HG02970 (cell line): ENCODE measurements around the gene INTS11.

Source experiments
- ATAC-seq: cut with Tn5 transposase; IDR thresholded peaks from one replicate; pipeline ENCODE4 v1.9.1; 2021; ENCODE audit warnings: mild to moderate bottlenecking, moderate library complexity, moderate number of reproducible peaks; ENCODE audit not compliant: unreplicated experiment, low FRiP score

The INTS11 gene

GRCh38 chr1:1314678-1315335 is 9.7 kb downstream of the INTS11 start:
- ATAC-seq, result no peak

- ATAC-seq, result no peak
These were observed 10.2 kb downstream of the INTS11 start for GRCh38 chr1:1314237-1314586.

- ATAC-seq, result no peak
These were observed 10.8 kb downstream of the INTS11 start for GRCh38 chr1:1313500-1314236.

- no peak for ATAC-seq
These were observed 11.8 kb downstream of the INTS11 start for GRCh38 chr1:1312450-1313314.

GRCh38 chr1:1311107-1312104 is 13.1 kb downstream of the INTS11 start:
- ATAC-seq, result no peak

GRCh38 chr1:1310476-1311053 is 13.9 kb downstream of the INTS11 start:
- ATAC-seq, result no peak

GRCh38 chr1:1310109-1310385 is 14.4 kb downstream of the INTS11 start:
- no peak for ATAC-seq

GRCh38 chr1:1309251-1310108 is 15.0 kb downstream of the INTS11 start:
- no peak for ATAC-seq

GRCh38 chr1:1308756-1309250 is 15.7 kb downstream of the INTS11 start:
- peak; percentile 1 for ATAC-seq

GRCh38 chr1:1307923-1308755 is 16.3 kb downstream of the INTS11 start, which contains the start of the genes ACAP3 and PUSL1:
Gene ACAP3, minus strand, starts transcription at chr1:1307930. Its CDS starts 115 bp downstream, at chr1:1307815.
Gene PUSL1, plus strand, starts transcription at chr1:1308597. Its CDS starts 47 bp downstream, at chr1:1308644.
- peak; percentile 62 for ATAC-seq

GRCh38 chr1:1307261-1307922 is 17.1 kb downstream of the INTS11 start:
- ATAC-seq, result peak; percentile 1

GRCh38 chr1:1306661-1307260 is 17.7 kb downstream of the INTS11 start:
- ATAC-seq, result no peak

GRCh38 chr1:1306070-1306660 is 18.3 kb downstream of the INTS11 start:
- ATAC-seq, result no peak

GRCh38 chr1:1305300-1306069 is 19.0 kb downstream of the INTS11 start:
- ATAC-seq, result no peak
